Activated CD4-positive, alpha-beta T cell treated with anti-CD3 and anti-CD28 coated beads for 4 hours (primary cell): ENCODE data around the gene GSTCD.

Source experiments
- DNase-seq, 2 donors: peaks; one replicate each; pipeline ENCODE4 v3.0.0-alpha.2; 2020

The GSTCD gene

DNA sequence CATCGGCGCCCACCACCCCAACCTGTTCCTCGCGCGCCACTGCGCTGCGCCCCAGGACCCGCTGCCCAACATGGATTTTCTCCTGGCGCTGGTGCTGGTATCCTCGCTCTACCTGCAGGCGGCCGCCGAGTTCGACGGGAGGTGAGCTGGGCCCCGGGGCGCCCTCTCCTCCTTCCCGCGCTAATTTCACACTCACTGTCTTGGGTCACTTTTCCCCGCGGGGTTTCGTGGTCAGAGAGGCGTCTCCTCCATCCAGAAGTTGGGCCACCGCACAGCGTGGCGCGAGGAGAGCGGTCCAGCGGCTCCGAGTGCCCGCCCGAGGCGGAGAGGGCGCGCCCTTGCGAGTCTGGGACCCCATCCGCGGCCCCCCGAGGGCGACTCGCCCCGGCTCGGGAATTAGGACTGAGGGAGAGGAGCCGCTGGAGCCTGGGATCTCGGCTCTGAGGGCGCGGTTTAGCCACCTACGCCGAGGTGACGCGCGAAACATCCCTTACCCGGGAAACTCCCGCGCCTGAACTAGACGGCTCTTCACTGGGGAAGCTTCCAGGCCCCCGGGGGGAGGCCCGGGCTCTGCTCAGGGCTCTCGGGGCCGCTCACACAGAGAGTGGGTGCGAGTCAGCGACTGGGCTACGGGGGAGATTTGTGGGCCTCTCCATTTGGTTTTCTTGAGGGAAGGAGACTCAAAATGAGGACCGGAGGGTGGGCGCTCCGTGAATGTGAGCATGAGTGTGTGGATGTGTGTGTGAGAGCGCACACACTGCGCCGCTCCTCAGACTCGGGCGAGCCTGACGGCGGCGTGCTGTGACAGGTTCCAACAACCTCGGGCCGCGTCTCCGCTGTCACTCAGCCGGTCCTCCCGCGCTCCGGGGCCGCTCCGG is 187.2 kb downstream of the GSTCD start:
- no peak for DNase-seq

GRCh38 chr4:105896461-105896942 is 187.9 kb downstream of the GSTCD start:
- no peak for DNase-seq
